ENCODE measurements around the gene RRP36. TPM values are rescaled to one million over a fixed set of nuclear protein-coding genes. Genes with fewer than 3 reads are reported as not detected.

RRP36 gene
- polyA plus RNA-seq, 1 donor from 2014 or later, result 79.2 TPM

DNA sequence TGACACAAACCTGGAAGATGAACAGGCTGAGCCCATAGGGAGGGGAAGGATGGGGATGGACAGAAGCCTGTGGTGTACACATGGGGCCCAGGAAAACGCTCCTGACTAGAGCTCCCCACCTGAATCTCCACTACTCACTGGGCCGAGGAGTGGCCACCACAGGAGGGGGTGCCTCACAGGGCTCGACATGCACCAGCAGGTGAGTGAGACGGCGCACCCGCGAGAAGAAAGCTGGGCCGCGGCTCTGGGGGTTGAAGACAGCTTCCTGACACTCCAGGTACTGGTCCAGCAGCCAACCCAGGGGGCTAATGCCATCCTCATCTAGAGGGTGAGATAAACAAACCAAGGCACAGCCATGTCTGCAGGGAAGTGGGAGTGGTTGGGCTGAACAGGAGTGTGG, 21.9 kb downstream of the RRP36 start:
- no peaks in the 10 kb centered on the region for H3K9me2 ChIP-seq (ENCODE audit: insufficient read depth, low read length)
- H2AFZ ChIP-seq (ENCODE audit: low read depth, low read length), result no peak overlapping the region
- no peak overlapping the region for H3K4me2 ChIP-seq (ENCODE audit: low read length)
- TF ChIP-seq TAF1 (IDR thresholded peaks at IDR 0.05; ENCODE audit: low read depth) (no peak), MXI1 (conservative IDR thresholded peaks at IDR 0.05; ENCODE audit: poor library complexity, severe bottlenecking) (no peak), EZH2 (IDR thresholded peaks at IDR 0.05; ENCODE audit: borderline replicate concordance, insufficient read depth, low read length, poor library complexity, severe bottlenecking) (no peak), SMC3 (conservative IDR thresholded peaks at IDR 0.05; ENCODE audit: poor library complexity) (no peak), RAD21 (conservative IDR thresholded peaks at IDR 0.05) (no peak), POLR2AphosphoS5 (IDR thresholded peaks at IDR 0.05) (no peak), EP300 (conservative IDR thresholded peaks at IDR 0.05; ENCODE audit: poor library complexity, severe bottlenecking) (no peak)
- TF ChIP-seq, protein P1, sequence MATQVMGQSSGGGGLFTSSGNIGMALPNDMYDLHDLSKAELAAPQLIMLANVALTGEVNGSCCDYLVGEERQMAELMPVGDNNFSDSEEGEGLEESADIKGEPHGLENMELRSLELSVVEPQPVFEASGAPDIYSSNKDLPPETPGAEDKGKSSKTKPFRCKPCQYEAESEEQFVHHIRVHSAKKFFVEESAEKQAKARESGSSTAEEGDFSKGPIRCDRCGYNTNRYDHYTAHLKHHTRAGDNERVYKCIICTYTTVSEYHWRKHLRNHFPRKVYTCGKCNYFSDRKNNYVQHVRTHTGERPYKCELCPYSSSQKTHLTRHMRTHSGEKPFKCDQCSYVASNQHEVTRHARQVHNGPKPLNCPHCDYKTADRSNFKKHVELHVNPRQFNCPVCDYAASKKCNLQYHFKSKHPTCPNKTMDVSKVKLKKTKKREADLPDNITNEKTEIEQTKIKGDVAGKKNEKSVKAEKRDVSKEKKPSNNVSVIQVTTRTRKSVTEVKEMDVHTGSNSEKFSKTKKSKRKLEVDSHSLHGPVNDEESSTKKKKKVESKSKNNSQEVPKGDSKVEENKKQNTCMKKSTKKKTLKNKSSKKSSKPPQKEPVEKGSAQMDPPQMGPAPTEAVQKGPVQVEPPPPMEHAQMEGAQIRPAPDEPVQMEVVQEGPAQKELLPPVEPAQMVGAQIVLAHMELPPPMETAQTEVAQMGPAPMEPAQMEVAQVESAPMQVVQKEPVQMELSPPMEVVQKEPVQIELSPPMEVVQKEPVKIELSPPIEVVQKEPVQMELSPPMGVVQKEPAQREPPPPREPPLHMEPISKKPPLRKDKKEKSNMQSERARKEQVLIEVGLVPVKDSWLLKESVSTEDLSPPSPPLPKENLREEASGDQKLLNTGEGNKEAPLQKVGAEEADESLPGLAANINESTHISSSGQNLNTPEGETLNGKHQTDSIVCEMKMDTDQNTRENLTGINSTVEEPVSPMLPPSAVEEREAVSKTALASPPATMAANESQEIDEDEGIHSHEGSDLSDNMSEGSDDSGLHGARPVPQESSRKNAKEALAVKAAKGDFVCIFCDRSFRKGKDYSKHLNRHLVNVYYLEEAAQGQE (IDR thresholded peaks at IDR 0.05; ENCODE audit: borderline replicate concordance), result no peak
- TF ChIP-seq, protein P2, sequence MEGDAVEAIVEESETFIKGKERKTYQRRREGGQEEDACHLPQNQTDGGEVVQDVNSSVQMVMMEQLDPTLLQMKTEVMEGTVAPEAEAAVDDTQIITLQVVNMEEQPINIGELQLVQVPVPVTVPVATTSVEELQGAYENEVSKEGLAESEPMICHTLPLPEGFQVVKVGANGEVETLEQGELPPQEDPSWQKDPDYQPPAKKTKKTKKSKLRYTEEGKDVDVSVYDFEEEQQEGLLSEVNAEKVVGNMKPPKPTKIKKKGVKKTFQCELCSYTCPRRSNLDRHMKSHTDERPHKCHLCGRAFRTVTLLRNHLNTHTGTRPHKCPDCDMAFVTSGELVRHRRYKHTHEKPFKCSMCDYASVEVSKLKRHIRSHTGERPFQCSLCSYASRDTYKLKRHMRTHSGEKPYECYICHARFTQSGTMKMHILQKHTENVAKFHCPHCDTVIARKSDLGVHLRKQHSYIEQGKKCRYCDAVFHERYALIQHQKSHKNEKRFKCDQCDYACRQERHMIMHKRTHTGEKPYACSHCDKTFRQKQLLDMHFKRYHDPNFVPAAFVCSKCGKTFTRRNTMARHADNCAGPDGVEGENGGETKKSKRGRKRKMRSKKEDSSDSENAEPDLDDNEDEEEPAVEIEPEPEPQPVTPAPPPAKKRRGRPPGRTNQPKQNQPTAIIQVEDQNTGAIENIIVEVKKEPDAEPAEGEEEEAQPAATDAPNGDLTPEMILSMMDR (IDR thresholded peaks at IDR 0.05; ENCODE audit: poor library complexity, severe bottlenecking), result no peak
- no peak overlapping the region for H3K9ac ChIP-seq (ENCODE audit: low read length)
- H3K27ac ChIP-seq (ENCODE audit: low read length), result no peak overlapping the region
- H4K20me1 ChIP-seq (ENCODE audit: insufficient read depth), result no peaks in the 10 kb centered on the region
- H3K36me3 ChIP-seq (ENCODE audit: insufficient read depth, low read length), result no peaks in the 10 kb centered on the region
- H3K9me3 ChIP-seq (ENCODE audit: low read length), result no peaks in the 10 kb centered on the region
- no peaks in the 10 kb centered on the region for H3K79me2 ChIP-seq (replicated peaks; ENCODE audit: insufficient read depth, low read length)
- no peaks in the 10 kb centered on the region for H3K27me3 ChIP-seq (ENCODE audit: insufficient read depth, low read depth, low read length)
- H3K4me3 ChIP-seq (ENCODE audit: low read length), result no peak overlapping the region
- H3F3A ChIP-seq (ENCODE audit: insufficient read depth, low read length, poor library complexity, severe bottlenecking), result no peaks in the 10 kb centered on the region

DNA sequence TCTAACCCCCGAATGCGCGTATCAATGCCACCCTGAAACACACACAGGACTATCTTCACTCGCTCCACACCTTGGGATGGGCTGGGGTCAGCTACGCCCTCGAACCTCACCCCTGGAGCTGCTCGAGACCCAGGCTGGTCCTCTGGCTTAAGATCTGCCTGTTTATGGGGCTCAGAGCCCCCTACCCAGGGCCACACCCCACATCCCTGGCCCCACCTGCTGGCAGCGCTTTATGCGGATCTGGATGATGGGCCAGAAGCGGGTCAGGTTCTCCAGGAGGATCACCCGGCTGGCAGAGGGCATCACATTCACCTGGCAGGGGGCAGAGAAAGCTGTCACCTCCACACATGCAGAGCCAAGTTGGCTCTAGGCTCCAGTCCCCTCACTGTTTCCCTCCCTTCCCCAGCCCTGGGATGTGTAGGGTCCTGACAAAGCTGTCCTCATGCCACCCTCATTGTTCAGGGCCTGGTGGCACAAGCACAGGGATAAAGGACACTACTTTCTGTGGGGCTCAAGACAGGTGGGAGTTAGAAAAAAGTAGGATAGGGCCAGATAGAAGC, 24.0 kb downstream of the RRP36 start:
- no peaks in the 10 kb centered on the region for H3K36me3 ChIP-seq (ENCODE audit: insufficient read depth, low read length)
- no peak overlapping the region for H3K4me2 ChIP-seq (ENCODE audit: low read length)
- no peaks in the 10 kb centered on the region for H3F3A ChIP-seq (ENCODE audit: insufficient read depth, low read length, poor library complexity, severe bottlenecking)
- H3K27ac ChIP-seq (ENCODE audit: low read length), result no peak overlapping the region
- no peaks in the 10 kb centered on the region for H3K27me3 ChIP-seq (ENCODE audit: insufficient read depth, low read depth, low read length)
- no peak for TF ChIP-seq RAD21 (conservative IDR thresholded peaks at IDR 0.05)
- no peak for TF ChIP-seq MXI1 (conservative IDR thresholded peaks at IDR 0.05; ENCODE audit: poor library complexity, severe bottlenecking)
- TF ChIP-seq, protein P2 (IDR thresholded peaks at IDR 0.05; ENCODE audit: poor library complexity, severe bottlenecking), result no peak
- TF ChIP-seq, protein P1 (IDR thresholded peaks at IDR 0.05; ENCODE audit: borderline replicate concordance), result no peak
- TF ChIP-seq EZH2 (IDR thresholded peaks at IDR 0.05; ENCODE audit: borderline replicate concordance, insufficient read depth, low read length, poor library complexity, severe bottlenecking), result no peak
- no peak for TF ChIP-seq POLR2AphosphoS5 (IDR thresholded peaks at IDR 0.05)
- no peak for TF ChIP-seq SMC3 (conservative IDR thresholded peaks at IDR 0.05; ENCODE audit: poor library complexity)
- TF ChIP-seq EP300 (conservative IDR thresholded peaks at IDR 0.05; ENCODE audit: poor library complexity, severe bottlenecking), result no peak
- TF ChIP-seq TAF1 (IDR thresholded peaks at IDR 0.05; ENCODE audit: low read depth), result no peak
- H2AFZ ChIP-seq (ENCODE audit: low read depth, low read length), result no peak overlapping the region
- no peak overlapping the region for H3K4me3 ChIP-seq (ENCODE audit: low read length)
- no peaks in the 10 kb centered on the region for H3K9me2 ChIP-seq (ENCODE audit: insufficient read depth, low read length)
- H3K9ac ChIP-seq (ENCODE audit: low read length), result no peak overlapping the region
- no peaks in the 10 kb centered on the region for H3K9me3 ChIP-seq (ENCODE audit: low read length)
- no peaks in the 10 kb centered on the region for H3K79me2 ChIP-seq (replicated peaks; ENCODE audit: insufficient read depth, low read length)
- H4K20me1 ChIP-seq (ENCODE audit: insufficient read depth), result no peaks in the 10 kb centered on the region

Measured in neural cell (in vitro differentiated cells).